Fibroblast of peridontal ligament (primary cell): ENCODE data around the gene CATSPERB.
"Not testable (repeated sequence)": the region's sequence is repeated elsewhere in the genome, so short reads cannot be mapped to it uniquely, and the experiment has no call there.

Source experiments
- DNase-seq: peaks from one replicate; pipeline ENCODE4 v3.0.0-alpha.2; 2010; ENCODE audit errors: extremely low read depth

The CATSPERB gene

GRCh38 chr14:91737619-91738018, 5.7 kb upstream of the CATSPERB start:
- DNase-seq = no peak

DNA sequence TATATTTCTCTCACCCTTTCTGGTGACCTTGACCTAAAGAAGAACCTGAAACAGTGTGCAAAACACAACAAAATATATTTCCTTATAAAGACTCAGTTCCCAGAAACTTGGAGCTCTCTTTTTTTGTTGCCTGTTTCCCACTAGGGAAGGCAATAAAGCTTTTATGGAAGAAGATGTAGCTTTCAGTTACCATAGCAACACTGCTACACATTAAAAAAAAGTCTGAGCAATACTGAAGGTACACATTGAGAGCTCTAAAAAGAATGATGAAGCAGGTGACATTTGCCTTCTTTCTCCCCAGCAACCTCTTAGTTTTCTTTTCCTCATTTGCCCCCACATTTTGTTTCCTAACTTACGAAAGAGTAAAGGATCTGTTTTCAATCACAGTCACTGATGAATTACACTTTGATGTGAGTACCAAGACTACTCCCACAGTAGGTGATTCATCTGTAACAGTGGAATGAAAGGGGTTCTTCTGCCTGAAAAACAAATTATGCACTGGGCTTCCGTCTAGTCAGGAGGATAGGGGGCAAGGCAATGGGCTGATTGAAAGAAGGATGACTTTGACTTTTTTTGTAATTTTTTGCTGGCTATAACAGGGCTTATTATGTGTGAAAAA, 1.1 kb upstream of the CATSPERB start:
- DNase-seq = no peak

DNA sequence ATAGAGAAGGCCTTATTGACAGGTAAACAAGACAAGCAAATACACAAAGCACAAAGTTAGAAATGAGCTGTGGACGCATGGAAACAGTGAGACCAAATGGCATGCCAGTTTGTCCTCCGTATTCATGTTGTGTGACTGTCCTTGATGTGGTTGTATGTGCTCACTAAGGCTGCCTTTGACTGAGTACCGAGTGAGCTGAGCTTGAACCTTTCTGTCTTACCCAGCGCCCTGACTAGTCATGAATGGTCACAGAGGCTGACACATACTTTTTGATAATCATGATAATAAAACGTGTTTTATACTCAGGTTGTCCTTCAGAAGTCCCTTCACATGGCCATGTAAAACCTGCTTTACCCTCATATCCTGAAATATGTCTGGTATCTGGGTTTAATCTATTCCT, 553 bp upstream of the CATSPERB start:
- DNase-seq = no peak

GRCh38 chr14:91731018-91731417, 868 bp downstream of the CATSPERB start:
- no peak for DNase-seq

GRCh38 chr14:91729756-91730155, 2.1 kb downstream of the CATSPERB start:
- DNase-seq = no peak

DNA sequence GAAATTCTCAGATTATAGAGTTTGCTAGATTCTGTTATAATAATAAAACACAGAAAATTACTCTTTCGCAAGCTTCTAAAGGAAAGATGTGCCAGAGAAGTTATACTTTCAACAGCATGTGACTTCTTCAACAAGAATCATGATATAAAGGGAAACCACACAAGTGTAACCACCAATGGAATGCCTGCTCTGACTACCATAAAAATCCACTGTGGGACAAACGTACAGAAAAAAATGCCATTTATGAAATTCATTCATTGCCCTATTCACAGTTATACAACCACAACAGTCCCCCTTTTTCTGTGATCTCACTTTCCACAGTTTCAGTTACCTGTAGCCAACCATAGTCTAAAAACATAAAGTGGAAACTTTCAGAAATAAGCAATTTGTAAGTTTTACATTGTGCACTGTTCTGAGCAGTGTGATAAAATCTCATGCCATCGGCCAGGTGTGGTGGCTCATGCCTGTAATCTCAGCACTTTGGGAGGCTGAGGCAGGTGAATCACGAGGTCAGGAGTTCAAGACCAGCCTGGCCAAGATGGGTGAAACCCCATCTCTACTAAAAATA, 3.2 kb downstream of the CATSPERB start:
- DNase-seq = peak; percentile 26

DNA sequence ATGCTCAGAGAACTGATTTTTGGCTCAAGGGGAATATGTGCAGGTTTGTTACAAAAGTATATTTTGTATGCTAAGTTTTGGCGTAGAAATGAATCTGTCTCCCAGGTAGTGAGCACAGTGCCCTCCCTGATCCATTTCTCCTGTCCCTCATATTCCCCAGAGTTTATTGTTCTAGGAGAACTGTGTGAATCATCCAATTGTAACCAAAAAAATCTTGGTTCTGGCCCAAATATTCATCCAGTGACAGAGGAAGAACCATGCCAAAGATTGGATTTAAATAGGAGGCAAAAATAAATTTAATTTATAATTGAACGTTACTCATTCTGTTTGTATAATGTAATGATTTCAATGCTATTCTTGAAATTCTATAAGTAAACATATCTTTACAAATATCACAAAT, 4.8 kb downstream of the CATSPERB start:
- peak; percentile 43 for DNase-seq

DNA sequence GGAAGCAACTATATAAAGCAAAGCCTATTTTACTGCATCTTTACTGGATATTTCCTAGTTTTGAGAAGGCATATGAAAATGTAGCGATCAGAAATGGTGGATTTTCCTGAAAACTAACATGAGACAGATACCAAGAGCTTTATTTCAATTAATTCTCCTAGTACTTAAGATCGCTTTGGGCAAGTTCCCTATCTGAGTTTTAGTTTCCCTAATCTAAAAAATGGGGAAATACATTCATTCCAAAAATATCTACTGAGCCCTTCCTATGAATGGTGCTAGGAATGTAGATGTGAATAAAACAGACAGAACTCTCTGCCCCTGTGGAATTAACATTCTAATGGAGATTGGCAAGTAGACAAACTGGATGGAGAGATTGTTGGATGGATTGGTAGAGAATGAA, 8.4 kb downstream of the CATSPERB start:
- no peak for DNase-seq

DNA sequence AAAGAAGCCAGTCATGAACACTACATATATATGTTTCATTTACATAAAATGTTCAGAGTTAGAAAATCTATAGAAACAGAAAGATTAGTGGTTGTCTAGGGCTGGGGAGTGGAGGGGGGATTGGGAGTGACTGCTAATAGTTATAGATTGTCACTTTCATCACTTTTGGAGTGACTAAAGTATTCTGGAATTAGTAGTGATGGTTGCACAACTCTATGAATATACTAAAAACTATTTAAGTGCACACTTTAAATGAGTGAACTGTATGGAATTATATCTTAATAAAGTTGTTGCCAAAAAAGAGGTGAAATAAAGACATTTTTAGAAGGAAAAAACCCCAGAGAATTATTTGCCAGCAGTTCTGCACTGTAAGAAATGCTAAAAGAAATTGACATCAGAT, 9.5 kb downstream of the CATSPERB start:
- DNase-seq = no peak

- DNase-seq = no peak
Observed at GRCh38 chr14:91719839-91720238, 12.0 kb downstream of the CATSPERB start.

DNA sequence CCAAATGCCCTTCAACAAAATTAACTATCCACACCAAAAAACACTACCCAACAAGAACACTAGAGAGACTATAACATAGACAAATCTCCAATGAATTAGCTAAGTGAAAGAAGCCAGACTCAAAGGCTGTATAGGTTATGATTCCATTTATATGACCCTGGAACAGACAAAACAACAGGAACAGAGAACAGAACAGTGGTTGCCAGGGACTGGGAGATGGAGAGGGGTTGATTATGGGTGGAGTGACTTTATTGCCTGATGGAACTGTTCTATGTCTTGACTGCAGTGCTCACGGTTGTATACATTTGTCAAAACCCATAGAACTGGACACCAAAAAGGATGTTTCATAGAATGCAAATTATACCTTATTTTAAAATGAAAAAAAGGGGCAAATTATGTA, 14.9 kb downstream of the CATSPERB start:
- DNase-seq = no peak

GRCh38 chr14:91714805-91715204, 17.1 kb downstream of the CATSPERB start:
- DNase-seq = no peak

- DNase-seq = no peak
Observed at GRCh38 chr14:91708795-91709194, 23.1 kb downstream of the CATSPERB start.

- DNase-seq = no peak
Observed at GRCh38 chr14:91706996-91707395, 24.9 kb downstream of the CATSPERB start.

DNA sequence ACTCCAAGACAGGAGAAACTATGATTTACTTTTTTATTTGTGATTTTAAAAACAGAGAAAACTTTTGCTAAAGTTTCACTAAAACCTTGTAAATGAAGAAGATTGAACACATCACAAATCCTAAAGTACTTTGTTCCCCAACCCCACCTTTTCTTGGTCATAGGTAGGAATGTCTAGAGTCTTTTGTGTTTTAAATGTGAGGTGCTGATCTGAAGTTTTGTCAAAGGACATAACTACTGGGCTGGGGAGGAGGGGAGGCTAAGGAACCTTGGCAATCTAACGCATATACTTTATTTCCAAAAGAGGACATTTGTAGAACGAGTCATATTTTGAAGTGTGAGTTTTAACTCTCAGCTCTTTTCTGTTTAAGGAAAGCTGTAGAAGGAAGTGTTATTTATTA, 37.2 kb downstream of the CATSPERB start:
- DNase-seq = no peak

- peak; percentile 13 for DNase-seq
Observed at GRCh38 chr14:91693346-91693745, 38.5 kb downstream of the CATSPERB start.

GRCh38 chr14:91692075-91692474, 39.8 kb downstream of the CATSPERB start:
- no peak for DNase-seq

- no peak for DNase-seq
Observed at GRCh38 chr14:91689608-91690007, 42.3 kb downstream of the CATSPERB start.

DNA sequence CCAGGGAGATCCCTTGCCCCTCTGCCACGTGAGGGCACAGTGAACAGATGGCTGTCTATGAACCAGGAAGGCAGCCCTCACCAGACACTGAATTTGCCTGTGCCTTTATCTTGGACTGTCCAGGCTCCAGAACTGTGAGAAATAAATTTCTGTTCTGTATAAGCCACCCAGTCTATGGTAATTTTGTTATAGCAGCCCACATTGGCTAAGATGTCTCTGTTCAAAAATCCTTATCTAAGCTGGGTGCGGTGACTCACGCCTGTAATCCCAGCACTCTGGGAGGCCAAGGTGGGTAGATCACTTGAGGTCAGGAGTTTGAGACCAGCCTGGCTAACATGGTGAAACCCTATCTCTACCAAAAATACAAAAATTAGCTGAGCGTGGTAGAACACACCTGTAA, 44.5 kb downstream of the CATSPERB start:
- not testable (repeated sequence) for DNase-seq

GRCh38 chr14:91685600-91685999, 46.3 kb downstream of the CATSPERB start:
- DNase-seq = no peak

DNA sequence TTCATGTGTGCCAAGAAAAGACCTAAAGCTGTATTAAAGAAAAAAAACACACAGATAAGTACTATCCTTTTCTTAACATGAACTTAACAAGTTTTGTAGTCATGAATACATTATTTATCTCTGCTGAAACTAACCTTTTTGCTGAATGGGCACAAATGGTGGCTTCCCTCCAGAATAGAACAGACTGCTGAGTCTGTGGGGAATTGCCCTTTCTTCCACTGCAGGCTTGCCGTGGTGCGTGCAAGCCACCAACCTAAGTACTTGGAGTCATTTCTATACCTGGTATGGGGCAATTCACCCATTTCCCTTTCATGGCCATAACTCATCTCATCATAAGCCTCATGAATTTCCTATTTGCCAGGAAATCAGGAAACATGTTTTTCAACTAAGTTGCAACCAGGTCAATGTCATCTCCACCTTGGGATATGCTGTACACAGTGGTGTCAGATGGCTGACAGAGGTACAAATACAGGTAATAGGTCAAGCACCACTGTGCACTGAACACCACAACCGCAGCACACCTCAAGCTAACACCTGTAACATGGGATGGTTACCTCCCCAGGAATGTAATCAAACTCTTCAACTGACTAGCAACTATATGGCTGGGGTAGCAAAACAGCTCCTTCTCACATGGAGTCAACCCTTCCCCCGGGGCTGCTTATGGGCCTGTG, 49.9 kb downstream of the CATSPERB start:
- DNase-seq = no peak

DNA sequence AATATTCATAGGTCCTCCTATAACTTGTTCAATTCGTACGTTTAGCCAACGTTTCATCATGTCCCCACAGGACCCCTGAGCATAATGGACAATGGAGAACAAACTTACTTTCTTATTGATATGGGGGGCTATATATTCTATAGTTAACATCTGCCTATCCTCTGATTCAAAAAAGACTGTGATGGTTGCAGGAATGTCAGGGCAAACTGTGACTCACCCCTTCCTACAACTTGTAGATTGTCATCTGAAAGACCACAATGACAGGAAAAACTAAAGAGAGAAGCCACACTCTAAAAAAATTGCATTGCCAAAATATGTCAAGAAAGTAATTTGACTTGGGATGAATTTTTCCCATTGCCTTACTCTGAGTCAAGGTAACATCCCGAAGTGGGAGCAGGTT, 50.8 kb downstream of the CATSPERB start:
- no peak for DNase-seq

DNA sequence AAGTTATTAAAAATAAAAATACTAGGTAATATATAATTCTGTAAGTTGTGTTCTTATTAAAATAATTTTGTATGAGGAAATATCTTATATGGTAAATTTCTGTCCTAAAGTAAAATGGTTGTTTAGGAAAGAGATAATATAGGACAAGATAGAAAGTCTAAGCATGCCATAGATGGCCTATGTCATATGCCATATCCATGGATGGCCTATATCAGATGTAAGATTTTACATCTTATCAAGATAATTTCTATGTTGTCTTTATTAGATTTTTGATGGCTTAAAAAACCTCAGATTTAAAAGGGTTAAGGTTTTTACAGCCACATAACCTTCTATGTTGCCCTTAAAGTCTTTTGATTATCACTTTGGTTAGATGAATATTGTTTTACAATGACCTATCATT, 52.6 kb downstream of the CATSPERB start:
- no peak for DNase-seq
